Astrocyte of the spinal cord (primary cell): ENCODE measurements around the gene LCNL1.

Experiments
- DNase-seq: peaks from one replicate; pipeline ENCODE4 v3.0.0; 2011; ENCODE audit warnings: low read depth, low spot score
- H3K4me3 ChIP-seq: 2 replicates; pipeline ENCODE4 v1.5.1; 2011; ENCODE audit warnings: low read depth, mild to moderate bottlenecking, low read length, moderate library complexity
- CTCF ChIP-seq: IDR thresholded peaks from 2 replicates; pipeline ENCODE4 v1.5.1; 2012; ENCODE audit warnings: low read depth, mild to moderate bottlenecking, low read length, inconsistent platforms
- in situ Hi-C: cut with HindIII; loops from 2 replicates; pipeline ENCODE4 v1.10.0; 2017; ENCODE audit warnings: low sequenced_read_pairs

LCNL1 gene

GRCh38 chr9:136991993-136992818 is 9.4 kb downstream of the LCNL1 start, which contains the start of gene PAXX:
Gene PAXX, plus strand, starts transcription at chr9:136992422. Its CDS starts 22 bp downstream, at chr9:136992444.
- peak; percentile 87 for DNase-seq
- in situ Hi-C loops, result no loop called here
- no peak for TF ChIP-seq CTCF
- peak within 1 kb of the TSS; percentile 67 for H3K4me3 ChIP-seq

GRCh38 chr9:136992819-136993369 is 10.1 kb downstream of the LCNL1 start:
- no peak for DNase-seq
- no peak for TF ChIP-seq CTCF
- in situ Hi-C loops, result no loop called here
- H3K4me3 ChIP-seq, result peak overlapping the region; percentile 67

- in situ Hi-C loops, result no loop called here
- no peak for DNase-seq
- H3K4me3 ChIP-seq, result no peak overlapping the region
- no peak for TF ChIP-seq CTCF
Observed at GRCh38 chr9:136994180-136994887, 11.5 kb downstream of the LCNL1 start.

- no peak for DNase-seq
- TF ChIP-seq CTCF, result no peak
Observed at GRCh38 chr9:136994888-136995230, 12.1 kb downstream of the LCNL1 start.

GRCh38 chr9:136995362-136995761 is 12.6 kb downstream of the LCNL1 start:
- no peak for TF ChIP-seq CTCF
- in situ Hi-C loops, result no loop called here
- H3K4me3 ChIP-seq, result no peak overlapping the region
- no peak for DNase-seq

More at GRCh38 chr9:136994888-136995230, 12.1 kb downstream of the LCNL1 start:
- in situ Hi-C loops, result no loop called here
- no peak overlapping the region for H3K4me3 ChIP-seq

GRCh38 chr9:136995772-136996311 is 13.0 kb downstream of the LCNL1 start:
- peak; percentile 32 for DNase-seq
- H3K4me3 ChIP-seq, result peak overlapping the region; percentile 13
- TF ChIP-seq CTCF, result no peak
- in situ Hi-C loops, result no loop called here
